T-helper 17 cell (primary cell): ENCODE results near the gene HSPA14. TPM values are rescaled to one million over a fixed set of nuclear protein-coding genes. Genes with fewer than 3 reads are reported as not detected.

ENCODE experiments used
- ATAC-seq: fragments of 150-1000 bp; cut with Tn5 transposase; 2 replicates; pipeline ENCODE4 v1.10.0; 2021; ENCODE audit warnings: mild to moderate bottlenecking, moderate library complexity
- DNase-seq, 3 donors: peaks; one replicate each; pipeline versions ENCODE4 v3.0.0 to v3.0.0-alpha.2; 2020 to 2021
- H3K9me3 ChIP-seq: one replicate; pipeline ENCODE4 v1.7.0; 2013; ENCODE audit warnings: low read length, mild to moderate bottlenecking; ENCODE audit not compliant: control insufficient read depth, poor library complexity, severe bottlenecking
- H3K27ac Mint-ChIP-seq: one replicate; pipeline ENCODE4 v1.8.0; 2022; ENCODE audit warnings: mild to moderate bottlenecking, moderate library complexity, mixed read lengths
- H3K27me3 Mint-ChIP-seq: one replicate; pipeline ENCODE4 v1.8.0; 2022; ENCODE audit warnings: mixed read lengths
- H3K36me3 Mint-ChIP-seq: one replicate; pipeline ENCODE4 v1.8.0; 2022; ENCODE audit warnings: low read depth, mixed read lengths
- H3K4me1 Mint-ChIP-seq: one replicate; pipeline ENCODE4 v1.8.0; 2022; ENCODE audit warnings: mild to moderate bottlenecking, mixed read lengths
- H3K4me3 Mint-ChIP-seq: one replicate; pipeline ENCODE4 v1.8.0; 2022; ENCODE audit warnings: mild to moderate bottlenecking, moderate library complexity, mixed read lengths
- total RNA-seq, 4 donors: library from RNA in 2 of 4; stranded (reverse) in 2 of 4; gene quantifications; one replicate each; pipeline ENCODE4 v1.2.3 and lab custom pipeline; 2022 to 2026

The HSPA14 gene
- total RNA-seq, 2 donors from 2014 or later: 22.5 to 24.7 TPM

- H3K4me1 Mint-ChIP-seq: peaks cover 16% of the 10 kb centered on the region
- ATAC-seq (no peak), DNase-seq (no peak)
- H3K9me3 ChIP-seq: no peaks in the 10 kb centered on the region
- no peak overlapping the region for H3K27ac Mint-ChIP-seq
- peaks cover 2% of the 10 kb centered on the region for H3K36me3 Mint-ChIP-seq
- no peak overlapping the region for H3K4me3 Mint-ChIP-seq
- H3K27me3 Mint-ChIP-seq: peaks cover 5% of the 10 kb centered on the region
These were observed 16.3 kb upstream of the HSPA14 start for GRCh38 chr10:14821635-14822375.

GRCh38 chr10:14822879-14823755 lies 15.0 kb upstream of the HSPA14 start:
- H3K4me1 Mint-ChIP-seq: peaks cover 16% of the 10 kb centered on the region
- H3K9me3 ChIP-seq: no peaks in the 10 kb centered on the region
- ATAC-seq: peak; percentile 69
- H3K27ac Mint-ChIP-seq: peak overlapping the region; percentile 82
- DNase-seq: peak in 1 of 3 donors; percentile 24
- no peak overlapping the region for H3K4me3 Mint-ChIP-seq
- peaks cover 5% of the 10 kb centered on the region for H3K27me3 Mint-ChIP-seq
- peaks cover 2% of the 10 kb centered on the region for H3K36me3 Mint-ChIP-seq

- Mint-ChIP-seq H3K27me3 (peaks cover 5% of the 10 kb centered on the region), H3K27ac (no peak overlapping the region), H3K36me3 (peaks cover 2% of the 10 kb centered on the region), H3K4me1 (peaks cover 16% of the 10 kb centered on the region), H3K4me3 (no peak overlapping the region)
- ATAC-seq (no peak), DNase-seq (no peak)
- no peaks in the 10 kb centered on the region for H3K9me3 ChIP-seq
These were observed 14.1 kb upstream of the HSPA14 start for GRCh38 chr10:14823966-14824365.

- ATAC-seq: no peak
- DNase-seq: no peak
- Mint-ChIP-seq H3K4me1 (peaks cover 16% of the 10 kb centered on the region), H3K36me3 (peaks cover 2% of the 10 kb centered on the region), H3K27ac (peak overlapping the region; percentile 57), H3K27me3 (peaks cover 5% of the 10 kb centered on the region), H3K4me3 (peak overlapping the region; percentile 31)
- no peaks in the 10 kb centered on the region for H3K9me3 ChIP-seq
These were observed 11.9 kb upstream of the HSPA14 start for GRCh38 chr10:14826076-14826829.

GRCh38 chr10:14833106-14833505 lies 5.0 kb upstream of the HSPA14 start:
- Mint-ChIP-seq H3K27ac (no peak overlapping the region), H3K27me3 (no peaks in the 10 kb centered on the region), H3K4me3 (no peak overlapping the region), H3K36me3 (peaks cover 20% of the 10 kb centered on the region), H3K4me1 (peaks cover 14% of the 10 kb centered on the region)
- ATAC-seq (no peak), DNase-seq (no peak)
- no peaks in the 10 kb centered on the region for H3K9me3 ChIP-seq

- peaks cover 21% of the 10 kb centered on the region for H3K4me1 Mint-ChIP-seq
- peaks cover 26% of the 10 kb centered on the region for H3K36me3 Mint-ChIP-seq
- no peak overlapping the region for H3K4me3 Mint-ChIP-seq
- H3K27me3 Mint-ChIP-seq: no peaks in the 10 kb centered on the region
- no peak for DNase-seq
- ATAC-seq: no peak
- H3K27ac Mint-ChIP-seq: no peak overlapping the region
- no peaks in the 10 kb centered on the region for H3K9me3 ChIP-seq
These were observed 1.9 kb upstream of the HSPA14 start for GRCh38 chr10:14836208-14836607.

- ATAC-seq: no peak
- Mint-ChIP-seq H3K27ac (peak overlapping the region; percentile 94), H3K36me3 (peaks cover 21% of the 10 kb centered on the region)
These were observed 926 bp upstream of the HSPA14 start for GRCh38 chr10:14837003-14837756.

GRCh38 chr10:14838582-14839304 lies 637 bp downstream of the HSPA14 start:
- peak overlapping the region; percentile 95 for H3K4me3 Mint-ChIP-seq
- H3K4me1 Mint-ChIP-seq: peaks cover 19% of the 10 kb centered on the region
- H3K27me3 Mint-ChIP-seq: no peaks in the 10 kb centered on the region
- no peaks in the 10 kb centered on the region for H3K9me3 ChIP-seq
- DNase-seq (peak; percentile 15 to 17 (median 17)), ATAC-seq (no peak)
- H3K36me3 Mint-ChIP-seq: peaks cover 15% of the 10 kb centered on the region
- H3K27ac Mint-ChIP-seq: peak overlapping the region; percentile 94

More at GRCh38 chr10:14837003-14837756, 926 bp upstream of the HSPA14 start:
- no peaks in the 10 kb centered on the region for H3K9me3 ChIP-seq
- H3K4me1 Mint-ChIP-seq: peaks cover 19% of the 10 kb centered on the region
- H3K4me3 Mint-ChIP-seq: peak overlapping the region; percentile 95
- no peak for DNase-seq
- H3K27me3 Mint-ChIP-seq: no peaks in the 10 kb centered on the region

- H3K4me3 Mint-ChIP-seq: peak overlapping the region; percentile 95
- no peaks in the 10 kb centered on the region for H3K27me3 Mint-ChIP-seq
- H3K36me3 Mint-ChIP-seq: peaks cover 15% of the 10 kb centered on the region
- no peaks in the 10 kb centered on the region for H3K9me3 ChIP-seq
- peak overlapping the region; percentile 94 for H3K27ac Mint-ChIP-seq
- ATAC-seq (no peak), DNase-seq (no peak)
- H3K4me1 Mint-ChIP-seq: peaks cover 19% of the 10 kb centered on the region
These were observed 1.2 kb downstream of the HSPA14 start for GRCh38 chr10:14839305-14839695.

- ATAC-seq: no peak
- Mint-ChIP-seq H3K27me3 (no peaks in the 10 kb centered on the region), H3K4me3 (peak overlapping the region; percentile 95), H3K4me1 (peaks cover 15% of the 10 kb centered on the region), H3K27ac (peak overlapping the region; percentile 94), H3K36me3 (peaks cover 11% of the 10 kb centered on the region)
- H3K9me3 ChIP-seq: no peaks in the 10 kb centered on the region
- no peak for DNase-seq
These were observed 2.1 kb downstream of the HSPA14 start for GRCh38 chr10:14840178-14840577.

GRCh38 chr10:14843327-14843988 lies 5.4 kb downstream of the HSPA14 start:
- ATAC-seq (no peak), DNase-seq (no peak)
- peaks cover 17% of the 10 kb centered on the region for H3K4me1 Mint-ChIP-seq
- peak overlapping the region; percentile 5 for H3K4me3 Mint-ChIP-seq
- no peak overlapping the region for H3K27ac Mint-ChIP-seq
- no peaks in the 10 kb centered on the region for H3K27me3 Mint-ChIP-seq
- H3K9me3 ChIP-seq: no peaks in the 10 kb centered on the region
- H3K36me3 Mint-ChIP-seq: peaks cover 7% of the 10 kb centered on the region
